IMR-90 (cell line): Measurements from ENCODE around the gene GRIA4. TPM values are rescaled to one million over a fixed set of nuclear protein-coding genes. Genes with fewer than 3 reads are reported as not detected.

Experiments
- ATAC-seq: fragments of 200-7000 bp; cut with Tn5 transposase; 2 replicates; pipeline ENCODE4 v1.9.1; 2020; ENCODE audit warnings: low read depth, mild to moderate bottlenecking, moderate library complexity
- BruUV-seq: library from RNA; stranded (reverse); fragments of 400-500 nt; replicated peaks from 2 replicates; lab custom pipeline; 2021; lab: Mats Ljungman, UMichigan
- CTCF ChIA-PET: fragments of 300-600 bp; formaldehyde crosslinking; extraction: SDS; loops from one replicate; lab custom pipeline; 2021; ENCODE audit warnings: antibody characterized with exemption; lab: Yijun Ruan, JAX
- POLR2A ChIA-PET: fragments of 300-600 bp; sonication (Branson Sonifier 250); formaldehyde crosslinking; loops from one replicate; lab custom pipeline; 2022; ENCODE audit warnings: antibody characterized with exemption; ENCODE audit not compliant: unreplicated experiment; lab: Charles Lee
- DNase-seq: peaks from one replicate; pipeline ENCODE4 v3.0.0; 2013
- H2AFZ ChIP-seq: replicated peaks from 2 replicates; pipeline ENCODE3; 2013; ENCODE audit warnings: low read length, mild to moderate bottlenecking; ENCODE audit not compliant: poor library complexity
- H2AK5ac ChIP-seq: 2 replicates; pipeline ENCODE4 v1.6.1; 2013; ENCODE audit warnings: low read depth, low read length, inconsistent platforms
- H2AK9ac ChIP-seq: replicated peaks from 2 replicates; pipeline ENCODE3; 2013; ENCODE audit warnings: mild to moderate bottlenecking, low read depth, low read length, moderate library complexity; ENCODE audit not compliant: poor library complexity
- H2BK120ac ChIP-seq: 2 replicates; pipeline ENCODE4 v1.6.1; 2013; ENCODE audit warnings: low read depth, low read length, inconsistent platforms
- H2BK15ac ChIP-seq: 3 replicates; pipeline ENCODE4 v1.6.1; 2013; ENCODE audit warnings: low read depth, low read length, inconsistent platforms
- H2BK20ac ChIP-seq: 2 replicates; pipeline ENCODE4 v1.6.1; 2013; ENCODE audit warnings: low read depth, mild to moderate bottlenecking, inconsistent platforms, low read length, moderate library complexity
- H2BK5ac ChIP-seq: 2 replicates; pipeline ENCODE4 v1.6.1; 2013; ENCODE audit warnings: mild to moderate bottlenecking, low read depth, low read length, inconsistent platforms; ENCODE audit not compliant: poor library complexity, severe bottlenecking
- H3K14ac ChIP-seq: replicated peaks from 2 replicates; pipeline ENCODE4 v1.6.1; 2013; ENCODE audit warnings: low read depth, low read length, inconsistent platforms
- H3K18ac ChIP-seq: 2 replicates; pipeline ENCODE4 v1.6.1; 2013; ENCODE audit warnings: low read depth, low read length, control low read depth
- H3K23ac ChIP-seq: 2 replicates; pipeline ENCODE4 v1.6.1; 2013; ENCODE audit warnings: low read depth, low read length, inconsistent platforms
- H3K27ac ChIP-seq: 2 replicates; pipeline ENCODE4 v1.5.1; 2013; ENCODE audit warnings: mild to moderate bottlenecking, control low read depth, low read length; ENCODE audit not compliant: insufficient read depth
- H3K27me3 ChIP-seq: 2 replicates; pipeline ENCODE4 v1.6.1; 2013; ENCODE audit warnings: low read length; ENCODE audit not compliant: control insufficient read depth, insufficient read depth
- H3K36me3 ChIP-seq: 2 replicates; pipeline ENCODE4 v1.6.1; 2013; ENCODE audit warnings: low read length, mixed read lengths; ENCODE audit not compliant: control insufficient read depth, insufficient read depth
- H3K4ac ChIP-seq: 2 replicates; pipeline ENCODE4 v1.6.1; 2013; ENCODE audit warnings: low read depth, low read length, inconsistent platforms
- H3K4me1 ChIP-seq: 2 replicates; pipeline ENCODE4 v1.6.1; 2013; ENCODE audit warnings: low read length, mixed read lengths; ENCODE audit not compliant: control insufficient read depth, insufficient read depth
- H3K4me2 ChIP-seq: 2 replicates; pipeline ENCODE4 v1.6.1; 2013; ENCODE audit warnings: low read depth, mild to moderate bottlenecking, control low read depth, low read length, moderate library complexity
- H3K4me3 ChIP-seq: 2 replicates; pipeline ENCODE4 v1.5.1; 2013; ENCODE audit warnings: low read depth, mild to moderate bottlenecking, control low read depth, low read length, moderate library complexity; ENCODE audit not compliant: insufficient read depth
- H3K56ac ChIP-seq: 2 replicates; pipeline ENCODE4 v1.6.1; 2013; ENCODE audit warnings: low read length, inconsistent platforms; ENCODE audit not compliant: insufficient read depth; ENCODE audit errors: extremely low read depth
- H3K79me1 ChIP-seq, 2 experiments: 2 replicates each; pipeline ENCODE4 v1.6.1; 2013; ENCODE audit warnings: low read length in 2 of 2, inconsistent platforms in 1 of 2, low read depth in 1 of 2
- H3K9ac ChIP-seq: 2 replicates; pipeline ENCODE4 v1.6.1; 2013; ENCODE audit warnings: low read depth, low read length, control low read depth
- H3K9me1 ChIP-seq: 2 replicates; pipeline ENCODE4 v1.6.1; 2013; ENCODE audit warnings: low read length, inconsistent platforms; ENCODE audit not compliant: insufficient read depth
- H3K9me3 ChIP-seq: 2 replicates; pipeline ENCODE4 v1.6.1; 2013; ENCODE audit warnings: low read length; ENCODE audit not compliant: control insufficient read depth, insufficient read depth
- H4K20me1 ChIP-seq: 2 replicates; pipeline ENCODE4 v1.6.1; 2013; ENCODE audit warnings: low read length, inconsistent platforms; ENCODE audit not compliant: insufficient read depth
- H4K5ac ChIP-seq: 2 replicates; pipeline ENCODE4 v1.6.1; 2013; ENCODE audit warnings: mild to moderate bottlenecking, low read depth, low read length, control low read depth
- H4K8ac ChIP-seq, 2 experiments: 2 replicates each; pipeline ENCODE4 v1.6.1; 2013; ENCODE audit warnings: low read depth in 2 of 2, low read length in 2 of 2, control low read depth in 1 of 2, inconsistent platforms in 1 of 2
- H4K91ac ChIP-seq: 2 replicates; pipeline ENCODE4 v1.6.1; 2013; ENCODE audit warnings: low read depth, low read length, inconsistent platforms; ENCODE audit not compliant: insufficient read depth
- BHLHE40 ChIP-seq: fragments of 150-350 bp; IDR thresholded peaks from 2 replicates; pipeline ENCODE4 v1.6.1; 2016; ENCODE audit warnings: mild to moderate bottlenecking, low read depth, low read length
- CEBPB ChIP-seq: IDR thresholded peaks from 2 replicates; pipeline ENCODE4 v1.6.1; 2012; ENCODE audit warnings: low read depth, low read length, improper control_type of control experiment
- CHD1 ChIP-seq: IDR thresholded peaks from 2 replicates; pipeline ENCODE4 v1.6.1; 2012; ENCODE audit warnings: low read depth, low read length, improper control_type of control experiment
- FOS ChIP-seq: fragments of 150-350 bp; IDR thresholded peaks from 2 replicates; pipeline ENCODE4 v1.6.1; 2016; ENCODE audit warnings: low read depth, low read length
- MAFK ChIP-seq: IDR thresholded peaks from 2 replicates; pipeline ENCODE4 v1.6.1; 2012; ENCODE audit warnings: low read depth, low read length, improper control_type of control experiment
- MAZ ChIP-seq: IDR thresholded peaks from 2 replicates; pipeline ENCODE4 v1.6.1; 2012; ENCODE audit warnings: low read depth, mild to moderate bottlenecking, low read length, improper control_type of control experiment, moderate library complexity, borderline replicate concordance
- MXI1 ChIP-seq: IDR thresholded peaks from 2 replicates; pipeline ENCODE4 v1.6.1; 2012; ENCODE audit warnings: low read depth, mild to moderate bottlenecking, low read length, moderate library complexity, borderline replicate concordance
- NFE2L2 ChIP-seq: fragments of 150-350 bp; IDR thresholded peaks from 2 replicates; pipeline ENCODE4 v1.6.1; 2016; ENCODE audit warnings: low read depth, mild to moderate bottlenecking, low read length
- POLR2A ChIP-seq: IDR thresholded peaks from 2 replicates; pipeline ENCODE4 v1.6.1; 2012; ENCODE audit warnings: mild to moderate bottlenecking, low read depth, low read length
- RAD21 ChIP-seq: IDR thresholded peaks from 2 replicates; pipeline ENCODE4 v1.6.1; 2012; ENCODE audit warnings: low read length, improper control_type of control experiment
- RCOR1 ChIP-seq: IDR thresholded peaks from 2 replicates; pipeline ENCODE4 v1.6.1; 2012; ENCODE audit warnings: mild to moderate bottlenecking, low read length, improper control_type of control experiment; ENCODE audit not compliant: insufficient replicate concordance
- RFX5 ChIP-seq: IDR thresholded peaks from 2 replicates; pipeline ENCODE4 v1.8.0; 2012; ENCODE audit warnings: low read depth, mild to moderate bottlenecking, low read length, moderate library complexity
- SMC3 ChIP-seq: fragments of 150-350 bp; IDR thresholded peaks from 2 replicates; pipeline ENCODE4 v1.6.1; 2016; ENCODE audit warnings: low read depth, mild to moderate bottlenecking, antibody characterized with exemption, low read length, moderate library complexity
- WGBS, 2 experiments: methylation state at CpG; one replicate each; pipeline versions ENCODE4 v1.1.5 to v1.1.7; 2013; ENCODE audit warnings: missing lambda C conversion rate in 2 of 2; ENCODE audit not compliant: insufficient read length in 1 of 2; ENCODE audit errors: extremely low coverage in 2 of 2; 5-methylcytosine and 5-hydroxymethylcytosine counted together
- dilution Hi-C: fragments of 300-500 bp; cut with HindIII; formaldehyde crosslinking; loops from one replicate; pipeline ENCODE4 v1.14.3; 2018; ENCODE audit warnings: low sequenced_read_pairs; ENCODE audit not compliant: unreplicated experiment
- in situ Hi-C: fragments of 300-500 bp; cut with MboI; formaldehyde crosslinking; loops from 3 replicates; pipeline ENCODE4 v1.14.3; 2019; ENCODE audit warnings: low sequenced_read_pairs, inconsistent platforms, mixed read lengths
- intact Hi-C: fragments of 100-400 bp; cut with micrococcal nuclease; formaldehyde crosslinking; loops from 2 replicates; pipeline ENCODE4 v1.10.0; 2022
- polyA plus RNA-seq, 3 experiments: library from polyadenylated mRNA; depleted of rRNA; stranded (reverse); fragments of >200 nt; gene quantifications; 2 replicates each; pipeline ENCODE4 v1.2.3, GENCODE V29; 2012; ENCODE audit warnings: low replicate concordance in 1 of 3
- total RNA-seq: library from RNA; depleted of rRNA; stranded (reverse); fragments of >200 nt; gene quantifications from 2 replicates; pipeline ENCODE4 v1.2.3, GENCODE V29; 2012
- TF ChIP-seq, protein P1 (sequence below): conservative IDR thresholded peaks from 2 replicates; pipeline ENCODE4 v1.5.1; 2012; ENCODE audit warnings: mild to moderate bottlenecking, low read depth, low read length, improper control_type of control experiment
- TF ChIP-seq, protein P2 (sequence below): fragments of 150-350 bp; IDR thresholded peaks from 2 replicates; pipeline ENCODE4 v1.6.1; 2017; ENCODE audit warnings: mild to moderate bottlenecking, antibody characterized with exemption, low read length, low read depth
- TF ChIP-seq, protein P3 (sequence below): fragments of 150-350 bp; IDR thresholded peaks from 2 replicates; pipeline ENCODE4 v1.6.1; 2016; ENCODE audit warnings: low read depth, mild to moderate bottlenecking, low read length, moderate library complexity, borderline replicate concordance

The GRIA4 gene
- total and polyA plus RNA-seq, 2 of the 4 experiments (the other 2 are of a cell fraction) = 0.36 to 1.0 TPM

DNA sequence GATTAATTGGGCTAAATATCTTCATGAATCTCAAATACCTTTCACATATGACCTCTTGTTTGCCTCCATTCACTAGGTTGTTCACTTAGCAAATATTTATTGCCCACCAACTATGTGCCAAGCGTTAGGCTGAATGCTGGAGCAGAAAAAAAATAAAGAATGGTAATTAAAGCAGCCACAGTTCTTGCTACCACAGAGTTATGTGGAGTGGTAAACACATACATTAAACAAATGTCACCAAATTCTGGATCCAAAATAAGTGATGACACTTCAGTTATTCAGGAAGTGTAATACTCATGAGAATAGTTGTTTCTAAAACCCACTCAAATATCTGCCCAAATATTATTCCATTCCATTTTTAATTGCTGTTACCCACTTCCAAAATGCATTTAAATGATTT, 128.4 kb downstream of the GRIA4 start:
- no CpG with 5 or more reads among the region's 1 CpG for WGBS, 2 experiments
- no peak overlapping the region for H2BK5ac ChIP-seq
- no peak overlapping the region for H3K27ac ChIP-seq
- H3K56ac ChIP-seq = no peak overlapping the region
- no peaks in the 10 kb centered on the region for H4K20me1 ChIP-seq
- H3K23ac ChIP-seq = no peak overlapping the region
- H3K14ac ChIP-seq = no peak overlapping the region
- H2AFZ ChIP-seq = no peak overlapping the region
- POLR2A ChIA-PET = no interaction called here
- H3K4ac ChIP-seq = no peak overlapping the region
- no peak overlapping the region for H2AK9ac ChIP-seq
- intact Hi-C loops (loop anchor here (5.0 kb wide), 1 partner anchor 764 kb away; no protein-coding TSS in a partner anchor), in situ Hi-C loops (no loop called here), dilution Hi-C loops (no loop called here)
- CTCF ChIA-PET = interaction anchor here (0.5 to 0.6 kb wide), 2 partner anchors 53 to 78 kb away, joined by 3 to 4 read pairs; no protein-coding TSS in a partner anchor
- BruUV-seq = no TSS peak
- no peak overlapping the region for H3K18ac ChIP-seq
- H4K91ac ChIP-seq = no peak overlapping the region
- no peak overlapping the region for H2AK5ac ChIP-seq
- no peaks in the 10 kb centered on the region for H3K79me1 ChIP-seq
- H2BK20ac ChIP-seq = no peak overlapping the region
- H2BK15ac ChIP-seq = no peak overlapping the region
- H3K4me1 ChIP-seq = no peaks in the 10 kb centered on the region
- H4K5ac ChIP-seq = no peak overlapping the region
- H3K9me1 ChIP-seq = no peaks in the 10 kb centered on the region
- H3K9me3 ChIP-seq = no peaks in the 10 kb centered on the region
- H3K4me2 ChIP-seq = no peak overlapping the region
- no peak overlapping the region for H3K4me3 ChIP-seq
- H2BK120ac ChIP-seq = no peak overlapping the region
- TF ChIP-seq BHLHE40 (no peak), SMC3 (no peak), MAFK (no peak), CHD1 (no peak), RAD21 (no peak), MXI1 (no peak), POLR2A (no peak), RFX5 (no peak), MAZ (no peak), NFE2L2 (no peak), CEBPB (no peak), FOS (no peak), RCOR1 (no peak)
- TF ChIP-seq, protein P1, sequence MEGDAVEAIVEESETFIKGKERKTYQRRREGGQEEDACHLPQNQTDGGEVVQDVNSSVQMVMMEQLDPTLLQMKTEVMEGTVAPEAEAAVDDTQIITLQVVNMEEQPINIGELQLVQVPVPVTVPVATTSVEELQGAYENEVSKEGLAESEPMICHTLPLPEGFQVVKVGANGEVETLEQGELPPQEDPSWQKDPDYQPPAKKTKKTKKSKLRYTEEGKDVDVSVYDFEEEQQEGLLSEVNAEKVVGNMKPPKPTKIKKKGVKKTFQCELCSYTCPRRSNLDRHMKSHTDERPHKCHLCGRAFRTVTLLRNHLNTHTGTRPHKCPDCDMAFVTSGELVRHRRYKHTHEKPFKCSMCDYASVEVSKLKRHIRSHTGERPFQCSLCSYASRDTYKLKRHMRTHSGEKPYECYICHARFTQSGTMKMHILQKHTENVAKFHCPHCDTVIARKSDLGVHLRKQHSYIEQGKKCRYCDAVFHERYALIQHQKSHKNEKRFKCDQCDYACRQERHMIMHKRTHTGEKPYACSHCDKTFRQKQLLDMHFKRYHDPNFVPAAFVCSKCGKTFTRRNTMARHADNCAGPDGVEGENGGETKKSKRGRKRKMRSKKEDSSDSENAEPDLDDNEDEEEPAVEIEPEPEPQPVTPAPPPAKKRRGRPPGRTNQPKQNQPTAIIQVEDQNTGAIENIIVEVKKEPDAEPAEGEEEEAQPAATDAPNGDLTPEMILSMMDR = no peak
- TF ChIP-seq, protein P2, sequence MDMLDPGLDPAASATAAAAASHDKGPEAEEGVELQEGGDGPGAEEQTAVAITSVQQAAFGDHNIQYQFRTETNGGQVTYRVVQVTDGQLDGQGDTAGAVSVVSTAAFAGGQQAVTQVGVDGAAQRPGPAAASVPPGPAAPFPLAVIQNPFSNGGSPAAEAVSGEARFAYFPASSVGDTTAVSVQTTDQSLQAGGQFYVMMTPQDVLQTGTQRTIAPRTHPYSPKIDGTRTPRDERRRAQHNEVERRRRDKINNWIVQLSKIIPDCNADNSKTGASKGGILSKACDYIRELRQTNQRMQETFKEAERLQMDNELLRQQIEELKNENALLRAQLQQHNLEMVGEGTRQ = no peak
- TF ChIP-seq, protein P3, sequence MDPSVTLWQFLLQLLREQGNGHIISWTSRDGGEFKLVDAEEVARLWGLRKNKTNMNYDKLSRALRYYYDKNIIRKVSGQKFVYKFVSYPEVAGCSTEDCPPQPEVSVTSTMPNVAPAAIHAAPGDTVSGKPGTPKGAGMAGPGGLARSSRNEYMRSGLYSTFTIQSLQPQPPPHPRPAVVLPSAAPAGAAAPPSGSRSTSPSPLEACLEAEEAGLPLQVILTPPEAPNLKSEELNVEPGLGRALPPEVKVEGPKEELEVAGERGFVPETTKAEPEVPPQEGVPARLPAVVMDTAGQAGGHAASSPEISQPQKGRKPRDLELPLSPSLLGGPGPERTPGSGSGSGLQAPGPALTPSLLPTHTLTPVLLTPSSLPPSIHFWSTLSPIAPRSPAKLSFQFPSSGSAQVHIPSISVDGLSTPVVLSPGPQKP = no peak
- no peak overlapping the region for H4K8ac ChIP-seq
- H3K27me3 ChIP-seq = no peaks in the 10 kb centered on the region
- no peak for ATAC-seq
- H3K36me3 ChIP-seq = no peaks in the 10 kb centered on the region
- no peak overlapping the region for H3K9ac ChIP-seq
- no peak for DNase-seq
